GM20431 (cell line): ENCODE measurements around the gene SPEM3.

ENCODE experiments used
- in situ Hi-C: fragments of 300-500 bp; cut with MseI, MboI; formaldehyde crosslinking; loops from one replicate; pipeline ENCODE4 v1.15.0; 2020; ENCODE audit warnings: low sequenced_read_pairs; ENCODE audit not compliant: unreplicated experiment

Gene SPEM3

GRCh38 chr17:7428557-7428956 lies at the start of gene SPEM3:
Gene SPEM3 (plus strand): TSS chr17:7428857. CDS start chr17:7428903, 46 bp downstream.
- in situ Hi-C loops, result no loop called here

DNA sequence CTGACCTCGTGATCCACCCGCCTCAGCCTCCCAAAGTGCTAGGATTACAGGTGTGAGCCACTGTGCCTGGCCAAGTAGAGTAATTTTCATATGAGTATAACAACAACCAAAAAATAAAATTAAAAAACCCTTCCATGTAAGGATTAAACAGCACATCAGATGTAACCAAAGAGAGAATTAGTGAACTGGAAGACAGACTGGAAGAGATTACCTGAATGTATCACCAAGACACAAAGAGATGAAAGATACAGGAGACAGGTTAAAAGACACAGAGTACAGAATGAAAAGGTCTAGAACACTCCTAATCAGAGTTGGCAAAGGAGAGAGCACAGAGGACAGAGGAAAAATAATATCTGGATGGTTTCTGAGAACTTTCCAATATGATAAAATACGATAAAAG lies 49.5 kb upstream of the SPEM3 start:
- in situ Hi-C loops, result no loop called here

DNA sequence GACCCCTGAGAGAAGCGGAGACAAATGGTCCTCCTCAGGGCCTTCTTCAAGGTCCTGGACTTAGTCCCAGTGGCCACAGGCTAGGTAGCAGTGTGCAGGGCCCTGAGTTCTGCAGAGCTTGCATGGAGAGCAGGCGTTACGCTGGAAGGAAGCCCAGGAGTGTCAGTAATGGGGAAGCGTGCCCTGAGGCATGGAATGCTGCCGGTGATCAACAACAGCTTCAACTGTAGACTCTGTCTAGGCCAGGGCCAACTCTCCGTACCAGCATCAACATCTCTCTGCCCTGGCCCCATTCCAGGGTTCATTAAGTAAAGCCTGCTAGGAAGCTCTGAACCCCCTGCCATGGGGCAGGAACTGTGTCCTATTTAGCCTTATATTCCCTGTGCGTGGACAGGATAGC lies 48.3 kb upstream of the SPEM3 start:
- in situ Hi-C loops, result no loop called here

GRCh38 chr17:7380855-7381683 lies 47.6 kb upstream of the SPEM3 start, which contains the start of gene TNK1:
Gene TNK1 (plus strand): TSS chr17:7381089. CDS start chr17:7382927, 1,838 bp downstream.
- in situ Hi-C loops, result no loop called here

GRCh38 chr17:7382901-7383300 lies 45.8 kb upstream of the SPEM3 start:
- in situ Hi-C loops, result no loop called here

DNA sequence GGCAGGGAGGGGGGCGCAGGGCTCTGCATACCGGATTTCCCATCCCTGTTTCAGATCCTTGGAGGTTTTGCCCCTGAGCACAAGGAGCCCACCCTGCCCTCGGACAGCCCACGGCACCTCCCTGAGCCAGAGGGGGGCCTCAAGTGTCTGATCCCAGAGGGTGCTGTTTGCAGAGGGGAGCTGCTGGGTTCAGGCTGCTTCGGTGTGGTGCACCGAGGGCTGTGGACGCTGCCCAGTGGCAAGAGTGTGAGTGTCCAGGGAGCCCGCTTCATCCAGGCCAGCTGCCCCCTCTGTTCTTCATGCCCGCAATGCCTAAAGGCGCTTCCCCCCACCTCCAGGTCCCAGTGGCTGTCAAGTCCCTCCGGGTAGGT lies 45.3 kb upstream of the SPEM3 start:
- in situ Hi-C loops, result no loop called here

GRCh38 chr17:7383742-7384488 lies 44.7 kb upstream of the SPEM3 start:
- in situ Hi-C loops, result no loop called here

GRCh38 chr17:7384489-7385081 lies 44.1 kb upstream of the SPEM3 start:
- in situ Hi-C loops, result no loop called here

DNA sequence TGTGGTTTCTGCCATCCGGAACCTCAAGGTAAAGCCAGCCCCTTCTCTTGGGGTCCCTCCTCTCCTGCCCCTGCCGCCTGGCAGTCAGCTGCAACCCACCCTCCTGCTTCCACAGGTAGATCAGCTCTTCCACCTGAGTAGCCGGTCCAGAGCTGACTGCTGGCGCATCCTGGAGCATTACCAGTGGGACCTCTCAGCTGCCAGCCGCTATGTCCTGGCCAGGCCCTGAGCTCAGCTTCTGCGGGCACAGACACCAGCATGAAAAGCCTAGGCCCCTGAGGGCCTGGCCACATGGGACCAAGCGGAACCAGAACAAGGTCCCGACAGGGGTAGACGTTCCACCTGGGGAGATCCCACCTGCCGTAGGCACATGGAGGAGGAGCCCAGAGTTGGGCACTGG lies 39.8 kb upstream of the SPEM3 start:
- in situ Hi-C loops, result no loop called here

- in situ Hi-C loops, result no loop called here
Observed at GRCh38 chr17:7389924-7390910, 38.4 kb upstream of the SPEM3 start.

DNA sequence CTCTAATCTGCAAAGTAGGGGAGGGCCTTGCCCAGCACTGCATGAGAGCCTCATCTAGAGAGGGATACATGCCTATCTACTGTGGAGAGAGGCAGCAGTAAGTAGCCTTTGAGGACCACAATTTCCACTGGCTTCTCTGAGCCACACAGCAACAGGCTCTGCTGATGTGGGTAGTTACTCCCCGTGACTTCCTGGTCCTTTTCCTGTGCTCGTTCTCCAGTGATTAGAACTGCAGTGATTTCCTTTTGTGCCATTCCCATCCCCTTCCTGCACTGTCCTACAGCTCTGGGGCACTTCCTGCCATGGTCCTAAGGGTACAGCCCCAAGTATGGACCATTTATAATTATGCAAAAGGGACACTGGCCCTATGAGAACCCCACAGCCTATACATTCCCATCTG lies 37.4 kb upstream of the SPEM3 start:
- in situ Hi-C loops, result no loop called here

- in situ Hi-C loops, result no loop called here
Observed at GRCh38 chr17:7392696-7393612, 35.7 kb upstream of the SPEM3 start.

DNA sequence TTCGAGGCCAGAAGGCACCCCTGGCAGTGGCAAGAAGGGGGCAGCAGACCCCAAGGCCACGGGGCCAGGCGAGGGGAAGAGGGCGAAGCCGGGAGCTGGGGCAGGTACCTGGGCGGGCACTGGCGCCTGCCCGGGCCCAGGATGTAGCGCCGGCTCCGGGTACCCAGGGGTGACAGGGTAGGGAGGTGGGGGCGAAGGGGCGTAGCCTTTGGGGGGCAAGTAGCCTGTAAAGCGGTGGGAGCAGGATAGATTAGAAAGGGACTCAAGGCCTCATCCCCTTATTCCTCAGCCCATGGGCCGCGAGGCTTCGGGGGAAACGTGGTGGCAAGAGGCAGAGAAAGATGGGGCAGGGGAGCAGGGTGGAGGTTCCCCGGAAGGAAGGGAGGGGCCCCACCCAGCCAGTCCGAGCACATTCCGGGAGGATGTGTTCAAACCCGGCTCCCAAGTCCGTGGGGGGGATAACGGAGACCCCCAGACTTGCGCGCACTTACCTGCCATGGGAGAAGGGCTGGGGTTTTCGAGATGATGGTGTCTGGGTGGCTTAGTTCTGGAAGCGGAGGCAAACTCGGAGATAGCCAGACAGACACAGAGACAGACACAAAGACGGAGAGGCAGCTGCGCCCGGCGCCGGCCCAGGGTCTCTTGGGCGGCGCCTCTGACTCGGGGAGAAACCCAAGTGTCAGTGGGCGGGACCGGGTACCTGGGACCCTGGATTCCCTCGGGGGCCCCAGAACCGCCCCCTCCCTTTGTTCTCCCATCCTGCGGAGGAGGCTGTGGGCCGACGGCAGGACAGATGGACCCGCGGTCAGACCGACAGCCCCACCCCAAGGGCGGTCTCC lies 34.8 kb upstream of the SPEM3 start:
- in situ Hi-C loops, result no loop called here

DNA sequence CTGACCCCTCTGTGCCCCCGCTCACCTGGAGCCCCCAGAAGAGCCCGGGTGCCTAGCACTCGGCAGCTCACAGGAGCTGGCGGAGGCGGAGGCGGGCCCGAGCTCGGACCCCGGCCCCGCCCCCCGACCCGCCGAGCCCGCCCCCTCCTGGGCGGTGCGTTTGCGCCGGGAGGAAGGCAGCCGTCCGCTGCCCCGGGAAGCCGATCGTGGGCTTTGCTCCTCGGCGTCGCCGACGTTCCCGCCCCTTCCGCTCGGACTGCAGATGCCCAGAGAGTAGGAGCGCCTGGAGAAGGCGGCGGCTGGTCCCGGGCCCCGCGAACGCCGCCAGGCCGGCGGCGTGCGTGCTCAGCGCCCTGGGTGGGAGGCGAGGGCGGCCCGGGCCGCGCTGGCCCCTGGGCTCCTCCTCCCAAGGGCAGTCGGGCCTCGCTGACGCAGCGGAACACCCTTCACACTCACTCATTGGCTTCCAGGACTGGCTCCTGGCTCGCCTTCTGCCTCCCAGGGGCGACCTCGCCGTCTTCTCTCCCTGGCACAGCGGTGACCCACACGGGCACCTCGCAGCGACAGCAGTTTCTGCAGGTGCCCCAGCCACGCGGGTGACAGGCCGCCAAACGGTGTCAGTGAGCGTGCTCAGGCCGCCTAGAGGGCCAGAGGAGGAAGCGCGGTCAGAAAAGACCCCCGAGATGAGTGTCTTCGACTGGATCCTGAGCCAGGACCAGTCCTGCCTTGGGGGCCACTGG lies 34.0 kb upstream of the SPEM3 start, which contains the start of gene PLSCR3:
PLSCR3 (minus strand) TSS at position 74 of the 740 bp plus-strand sequence. CDS start 415 bp downstream, outside the sequence.
- in situ Hi-C loops, result no loop called here

- in situ Hi-C loops, result no loop called here
Observed at GRCh38 chr17:7396147-7396546, 32.5 kb upstream of the SPEM3 start.

DNA sequence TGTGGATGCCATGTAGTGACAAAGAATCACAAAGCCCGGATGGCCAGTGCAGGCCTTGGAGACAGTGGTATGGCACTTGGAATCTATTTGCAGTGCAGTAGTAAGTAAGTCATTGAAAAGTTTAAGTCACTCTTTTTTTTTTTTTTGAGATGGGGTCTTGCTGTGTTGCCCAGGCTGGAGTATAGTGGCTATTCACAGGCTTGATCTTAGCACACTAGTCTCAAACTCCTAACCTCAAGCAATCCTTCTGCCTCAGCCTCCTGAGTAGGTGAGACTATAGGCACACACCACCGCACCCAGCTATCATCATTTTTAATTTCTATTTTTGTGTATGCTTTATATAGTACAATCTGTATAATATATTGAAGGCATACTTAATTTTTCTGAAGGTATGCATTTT lies 30.0 kb upstream of the SPEM3 start:
- in situ Hi-C loops, result no loop called here

DNA sequence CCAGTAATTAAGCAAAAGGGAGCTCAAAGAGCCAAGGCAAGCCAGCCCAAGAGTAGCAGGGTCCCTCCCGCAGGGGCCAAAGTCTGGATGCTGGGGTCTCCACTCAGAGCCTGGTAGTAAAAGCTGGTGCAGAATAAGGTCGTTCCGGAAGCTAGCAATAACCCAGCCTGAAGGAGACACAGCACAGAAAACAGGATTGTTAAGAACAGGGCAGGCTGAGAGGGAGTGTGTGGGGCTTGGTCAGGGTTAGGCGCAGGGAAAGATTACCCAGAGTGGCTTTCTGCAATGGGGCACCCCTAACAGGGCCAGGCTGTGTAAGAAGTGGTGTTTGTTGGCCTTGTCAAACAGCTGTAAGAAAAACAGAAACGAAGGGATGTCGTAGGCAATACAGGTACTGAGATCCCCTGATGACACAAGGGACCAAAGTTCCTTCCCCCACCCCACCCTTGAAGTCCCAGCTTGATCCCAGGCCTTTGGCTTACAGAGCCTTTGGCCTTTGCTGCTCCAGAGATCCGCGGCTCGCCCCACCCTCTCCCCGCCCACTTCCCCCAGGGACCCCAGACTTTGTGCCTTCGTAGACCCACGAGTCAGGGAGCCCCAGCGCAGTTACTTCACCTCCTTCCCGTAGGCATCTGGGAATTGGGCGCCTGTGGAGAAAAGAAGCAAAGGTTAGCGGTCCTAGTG lies 25.5 kb upstream of the SPEM3 start:
- in situ Hi-C loops, result no loop called here
